Activated CD4-positive, alpha-beta T cell treated with anti-CD3 and anti-CD28 coated beads for 4 hours (primary cell): Measurements from ENCODE around the gene COPZ1.
"Not testable (repeated sequence)": the region's sequence is repeated elsewhere in the genome, so short reads cannot be mapped to it uniquely, and the experiment has no call there.

ENCODE experiments used
- DNase-seq, 2 donors: peaks; one replicate each; pipeline ENCODE4 v3.0.0-alpha.2; 2020

Gene COPZ1, protein sequence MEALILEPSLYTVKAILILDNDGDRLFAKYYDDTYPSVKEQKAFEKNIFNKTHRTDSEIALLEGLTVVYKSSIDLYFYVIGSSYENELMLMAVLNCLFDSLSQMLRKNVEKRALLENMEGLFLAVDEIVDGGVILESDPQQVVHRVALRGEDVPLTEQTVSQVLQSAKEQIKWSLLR

DNA sequence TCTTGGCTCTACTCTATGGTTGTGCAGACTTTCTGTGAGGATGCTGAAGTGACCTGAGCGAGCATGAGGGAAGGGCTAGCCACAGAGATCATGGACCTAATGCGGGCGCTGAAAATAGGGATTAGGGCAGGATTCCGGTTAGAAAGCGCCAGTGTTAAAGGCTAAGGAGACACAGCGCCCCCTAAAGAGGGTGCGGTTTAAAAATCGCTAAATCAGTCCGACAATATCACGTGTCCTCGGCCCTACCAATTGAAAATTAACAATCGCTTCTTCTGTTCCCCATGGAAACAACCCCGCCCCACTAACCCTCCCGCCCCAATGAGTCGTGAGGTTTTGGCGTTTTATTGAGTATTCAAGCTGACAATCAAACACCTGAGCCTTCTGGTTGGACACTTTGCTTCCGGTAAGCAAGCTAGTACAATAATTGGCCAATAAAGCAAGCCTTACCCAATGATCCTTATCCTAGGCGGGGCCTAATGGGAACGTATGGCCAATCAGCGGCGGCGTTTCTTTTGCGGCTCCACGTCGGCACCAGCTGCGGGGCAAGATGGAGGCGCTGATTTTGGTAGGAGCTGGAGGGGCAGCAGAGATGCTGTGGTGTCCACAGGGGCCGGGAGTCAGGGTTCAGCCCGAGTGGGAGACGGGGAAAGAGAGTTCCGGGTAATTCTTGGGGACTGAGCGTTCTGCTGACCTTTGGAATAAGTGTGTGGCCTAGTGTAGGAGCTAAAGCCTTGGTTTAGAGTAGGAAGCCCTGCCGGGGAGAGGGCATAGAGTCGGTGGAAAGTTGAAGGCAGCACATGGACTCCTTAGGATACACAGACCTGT lies at the start of gene COPZ1:
COPZ1 (plus strand) TSS at position 515 of the 825 bp plus-strand sequence; CDS start at position 548, 33 bp downstream.
- DNase-seq: peak; percentile 89 to 91

DNA sequence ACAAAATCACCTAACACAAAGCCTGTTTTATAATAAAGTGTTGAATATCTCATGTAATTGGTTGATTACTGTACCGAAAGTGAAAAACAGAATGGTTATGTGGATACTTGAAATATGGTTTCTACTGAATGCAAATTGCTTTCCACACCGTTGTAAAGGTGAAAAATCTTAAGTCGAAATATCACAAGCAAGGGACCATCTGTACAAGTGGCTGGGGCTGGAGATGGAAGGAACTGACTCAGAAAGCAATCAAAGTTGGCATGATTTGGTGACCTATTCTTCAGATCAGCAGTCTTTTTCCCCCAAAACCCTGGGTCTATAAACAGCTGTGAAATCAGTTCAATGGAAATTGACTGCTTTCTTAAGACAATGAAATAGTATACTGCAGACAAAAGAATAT lies 48.6 kb upstream of the COPZ1 start:
- no peak for DNase-seq

DNA sequence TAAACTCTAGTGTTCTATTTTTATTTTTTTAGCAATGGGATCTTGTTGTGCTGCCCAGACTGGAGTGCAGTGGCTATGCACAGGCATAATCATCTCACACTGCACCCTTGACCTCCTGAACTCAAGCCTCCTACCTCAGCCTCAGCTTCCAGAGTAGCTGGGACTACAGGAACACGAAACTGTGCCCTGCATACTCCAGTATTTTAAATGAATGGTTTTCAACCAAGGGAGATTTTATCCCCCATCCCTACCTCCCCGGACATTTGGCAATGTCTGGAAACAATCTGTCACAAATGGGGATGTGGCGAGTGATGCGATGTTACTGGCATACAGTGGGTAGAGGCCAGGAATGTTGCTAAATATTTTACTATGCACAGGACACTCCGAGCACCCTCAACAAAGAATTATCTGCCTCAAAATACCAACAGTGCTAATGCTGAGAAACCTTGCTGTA lies 47.1 kb upstream of the COPZ1 start:
- DNase-seq: no peak

DNA sequence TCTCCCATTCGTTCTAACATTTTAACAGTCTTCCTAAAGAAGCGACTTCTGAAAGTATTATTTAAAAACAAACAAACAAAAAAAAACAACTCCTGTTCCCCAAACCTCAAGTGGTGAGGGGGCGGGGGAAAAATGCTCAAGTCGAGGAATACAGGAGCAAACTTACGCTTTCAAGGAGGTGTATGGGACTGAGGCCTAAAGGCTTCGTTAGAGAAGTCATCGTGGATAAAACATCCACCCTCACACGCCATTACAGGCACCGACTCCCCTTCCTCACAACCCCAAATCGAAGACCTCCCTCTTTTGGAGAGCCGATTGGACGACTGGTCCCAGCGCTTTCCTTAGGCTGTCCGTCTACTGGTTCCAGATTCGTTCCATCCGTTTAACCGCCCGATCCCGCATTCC lies 45.7 kb upstream of the COPZ1 start:
- DNase-seq: no peak

DNA sequence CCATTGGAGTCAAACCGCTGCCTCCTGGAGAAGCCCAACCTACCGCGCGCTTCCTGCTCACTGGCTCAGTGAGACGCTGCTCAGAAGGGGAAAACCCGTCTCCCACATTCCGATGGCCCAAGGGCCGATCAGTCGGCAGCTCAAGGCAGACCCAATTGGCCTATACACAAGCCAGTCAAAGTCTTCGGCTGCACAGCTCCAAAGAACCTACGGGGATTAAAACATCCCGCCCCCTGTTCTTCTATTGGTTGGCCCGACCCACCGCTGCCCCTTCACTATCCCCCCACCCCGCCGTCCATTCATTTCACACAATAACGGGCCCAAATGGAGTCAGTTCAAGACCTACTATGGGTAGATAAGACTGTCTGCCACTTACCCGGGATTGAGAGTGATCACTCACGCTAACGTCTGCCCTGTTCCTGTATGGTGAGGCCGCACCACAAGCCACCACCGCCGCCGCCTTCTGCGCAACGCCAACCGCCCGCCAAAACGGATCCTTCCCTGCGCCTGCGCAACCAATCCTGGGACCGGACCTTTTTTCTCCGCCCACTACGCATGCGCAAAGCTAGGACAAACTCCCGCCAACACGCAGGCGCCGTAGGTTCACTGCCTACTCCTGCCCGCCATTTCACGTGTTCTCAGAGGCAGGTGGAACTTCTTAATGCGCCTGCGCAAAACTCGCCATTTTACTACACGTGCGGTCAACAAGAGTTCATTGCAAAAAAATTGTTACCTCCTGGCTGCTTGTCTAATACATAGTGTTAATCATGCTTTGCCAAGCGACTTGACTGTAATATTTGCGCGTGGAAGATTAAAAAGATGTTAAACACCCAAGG lies 45.1 kb upstream of the COPZ1 start, which contains the start of gene CBX5:
CBX5 (minus strand) TSS at position 491 of the 836 bp plus-strand sequence. CDS start 22,472 bp downstream, outside the sequence.
- DNase-seq: peak; percentile 100

DNA sequence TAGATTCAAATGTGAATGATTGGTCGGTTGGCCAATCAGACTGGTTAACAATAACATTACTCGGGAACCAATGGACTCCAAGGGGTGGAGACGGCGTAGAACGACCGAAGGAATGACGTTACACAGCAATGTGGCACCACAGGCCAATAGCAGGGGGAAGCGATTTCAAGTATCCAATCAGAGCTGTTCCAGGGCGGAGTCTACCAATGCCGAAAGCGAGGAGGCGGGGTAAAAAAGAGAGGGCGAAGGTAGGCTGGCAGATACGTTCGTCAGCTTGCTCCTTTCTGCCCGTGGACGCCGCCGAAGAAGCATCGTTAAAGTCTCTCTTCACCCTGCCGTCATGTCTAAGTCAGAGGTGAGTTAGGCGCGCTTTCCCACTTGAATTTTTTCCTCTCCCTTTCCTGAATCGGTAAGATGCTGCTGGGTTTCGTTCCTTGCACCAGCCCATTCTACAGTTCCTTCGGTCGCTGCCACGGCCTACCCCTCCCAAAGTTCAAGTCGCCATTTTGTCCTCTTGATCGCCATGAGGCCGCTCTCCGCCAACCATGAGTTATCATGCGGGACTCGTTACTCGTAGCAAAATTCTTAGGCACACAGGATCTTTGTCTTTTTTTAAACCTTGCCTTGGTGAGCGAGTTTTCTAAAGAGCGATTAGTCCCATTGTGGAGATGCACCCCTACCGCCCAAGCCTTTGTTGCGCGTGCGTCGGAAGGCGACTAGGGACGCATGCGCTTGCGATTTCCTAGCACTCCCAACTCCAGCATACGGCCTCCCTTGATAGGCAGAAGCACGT lies 44.3 kb upstream of the COPZ1 start, which contains the start of gene HNRNPA1:
HNRNPA1 (plus strand) TSS at position 259 of the 793 bp plus-strand sequence; CDS start at position 341, 82 bp downstream.
- DNase-seq: peak; percentile 95 to 96

DNA sequence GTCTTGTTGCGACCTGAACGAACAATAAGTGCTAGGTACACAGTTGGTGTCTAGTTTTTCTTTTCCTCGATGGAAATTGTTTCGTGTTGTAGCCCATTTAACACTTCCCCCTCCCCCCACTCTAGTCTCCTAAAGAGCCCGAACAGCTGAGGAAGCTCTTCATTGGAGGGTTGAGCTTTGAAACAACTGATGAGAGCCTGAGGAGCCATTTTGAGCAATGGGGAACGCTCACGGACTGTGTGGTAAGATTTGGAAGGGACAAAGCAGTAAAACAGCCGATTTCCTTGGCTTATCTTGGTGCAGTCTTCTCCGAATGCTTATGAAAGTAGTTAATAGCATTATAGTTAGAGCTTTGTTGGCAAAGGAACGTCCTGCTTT lies 43.7 kb upstream of the COPZ1 start:
- not testable (repeated sequence) for DNase-seq

DNA sequence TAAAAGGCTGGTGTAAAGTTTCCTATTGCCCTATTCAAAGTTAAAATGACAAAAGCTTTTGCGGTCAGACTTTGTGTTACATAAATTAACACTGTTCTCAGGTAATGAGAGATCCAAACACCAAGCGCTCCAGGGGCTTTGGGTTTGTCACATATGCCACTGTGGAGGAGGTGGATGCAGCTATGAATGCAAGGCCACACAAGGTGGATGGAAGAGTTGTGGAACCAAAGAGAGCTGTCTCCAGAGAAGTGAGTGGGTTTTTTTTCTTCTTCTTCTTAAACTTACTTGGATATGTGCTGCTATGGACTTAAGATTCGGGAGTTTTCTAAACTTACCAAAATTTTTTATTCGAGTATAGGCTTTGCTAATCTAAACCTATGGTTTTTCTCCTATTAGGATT lies 43.2 kb upstream of the COPZ1 start:
- not testable (repeated sequence) for DNase-seq

DNA sequence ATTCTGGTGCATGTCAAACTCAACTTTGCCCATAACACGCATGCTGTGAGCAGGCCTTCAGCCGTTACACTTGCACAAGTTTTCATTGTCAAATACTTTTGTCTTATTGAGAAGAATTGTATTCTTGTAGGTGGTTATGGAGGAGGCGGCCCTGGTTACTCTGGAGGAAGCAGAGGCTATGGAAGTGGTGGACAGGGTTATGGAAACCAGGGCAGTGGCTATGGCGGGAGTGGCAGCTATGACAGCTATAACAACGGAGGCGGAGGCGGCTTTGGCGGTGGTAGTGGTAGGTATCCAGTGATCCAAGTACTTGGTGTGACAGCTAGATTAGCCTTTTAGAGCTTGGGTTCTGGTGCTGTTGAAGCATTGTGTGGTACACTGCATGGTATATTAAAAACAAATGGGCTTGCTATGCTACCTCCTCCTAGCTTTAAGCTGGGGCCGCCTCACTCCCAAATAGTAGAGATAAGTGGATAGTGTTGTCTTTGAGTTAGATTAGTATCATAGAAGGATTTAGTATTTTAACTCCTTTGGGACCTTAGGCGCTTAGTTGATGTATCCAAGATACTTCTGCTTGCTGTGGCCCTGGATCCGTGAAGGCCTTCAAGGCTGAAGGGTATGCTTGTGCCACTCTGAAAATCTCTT lies 41.9 kb upstream of the COPZ1 start:
- no peak for DNase-seq

DNA sequence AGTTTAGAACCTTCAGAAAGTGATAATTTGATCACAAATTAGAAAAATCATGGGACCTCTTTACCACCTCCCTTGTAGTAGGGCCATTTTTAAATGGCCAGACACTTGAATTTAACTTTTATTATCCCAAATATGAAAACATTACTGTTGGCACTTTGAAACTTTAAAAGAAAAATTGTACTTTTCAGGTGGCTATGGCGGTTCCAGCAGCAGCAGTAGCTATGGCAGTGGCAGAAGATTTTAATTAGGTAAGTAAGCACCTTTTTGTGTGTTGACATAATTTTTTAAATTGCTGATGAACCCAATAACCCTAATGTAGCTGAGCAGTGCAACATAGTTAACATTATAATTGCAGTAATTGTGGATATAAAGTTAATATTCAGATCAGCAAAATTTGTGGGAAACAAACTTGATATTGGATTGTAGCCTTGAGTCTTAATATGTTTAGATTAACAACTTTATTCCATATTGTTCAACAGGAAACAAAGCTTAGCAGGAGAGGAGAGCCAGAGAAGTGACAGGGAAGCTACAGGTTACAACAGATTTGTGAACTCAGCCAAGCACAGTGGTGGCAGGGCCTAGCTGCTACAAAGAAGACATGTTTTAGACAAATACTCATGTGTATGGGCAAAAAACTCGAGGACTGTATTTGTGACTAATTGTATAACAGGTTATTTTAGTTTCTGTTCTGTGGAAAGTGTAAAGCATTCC lies 40.7 kb upstream of the COPZ1 start:
- DNase-seq: not testable (repeated sequence)

DNA sequence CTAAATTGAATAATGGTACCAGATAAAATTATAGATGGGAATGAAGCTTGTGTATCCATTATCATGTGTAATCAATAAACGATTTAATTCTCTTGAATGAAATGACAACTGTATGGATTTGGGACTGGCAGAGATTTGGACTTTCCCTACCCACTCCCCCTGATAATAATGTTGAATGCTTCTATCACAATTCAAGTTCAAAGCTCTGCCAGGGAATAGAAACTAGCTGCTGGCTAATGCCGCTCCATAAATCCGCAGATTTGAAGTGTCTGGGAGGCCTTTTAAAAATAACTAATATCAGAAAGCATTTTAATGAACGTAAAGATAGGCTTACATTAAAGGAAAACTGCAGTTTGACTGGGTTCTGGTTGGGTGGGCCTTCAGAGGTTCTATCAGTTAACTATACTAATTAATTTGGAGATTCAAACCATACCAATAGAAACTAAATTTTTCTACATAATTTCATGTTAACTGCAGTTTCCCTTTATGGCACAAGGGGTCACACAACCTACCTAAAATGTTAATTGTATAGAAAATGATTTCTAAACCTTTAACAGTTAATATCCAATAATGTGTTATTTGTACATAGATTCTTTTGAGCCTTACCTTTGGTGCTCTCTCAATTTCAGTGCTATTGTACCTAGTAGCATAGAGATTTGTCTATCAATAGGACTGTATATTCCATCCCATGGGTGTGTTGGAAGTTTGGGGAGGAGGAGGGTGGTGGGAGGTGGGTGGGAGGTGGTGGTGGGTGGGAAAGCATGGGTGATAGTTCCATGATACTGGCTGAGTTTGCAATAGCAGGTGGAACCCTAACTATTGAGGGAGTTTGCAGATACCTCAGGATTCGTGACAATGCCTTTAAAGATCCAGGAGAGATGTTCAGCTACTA lies 39.5 kb upstream of the COPZ1 start:
- no peak for DNase-seq

DNA sequence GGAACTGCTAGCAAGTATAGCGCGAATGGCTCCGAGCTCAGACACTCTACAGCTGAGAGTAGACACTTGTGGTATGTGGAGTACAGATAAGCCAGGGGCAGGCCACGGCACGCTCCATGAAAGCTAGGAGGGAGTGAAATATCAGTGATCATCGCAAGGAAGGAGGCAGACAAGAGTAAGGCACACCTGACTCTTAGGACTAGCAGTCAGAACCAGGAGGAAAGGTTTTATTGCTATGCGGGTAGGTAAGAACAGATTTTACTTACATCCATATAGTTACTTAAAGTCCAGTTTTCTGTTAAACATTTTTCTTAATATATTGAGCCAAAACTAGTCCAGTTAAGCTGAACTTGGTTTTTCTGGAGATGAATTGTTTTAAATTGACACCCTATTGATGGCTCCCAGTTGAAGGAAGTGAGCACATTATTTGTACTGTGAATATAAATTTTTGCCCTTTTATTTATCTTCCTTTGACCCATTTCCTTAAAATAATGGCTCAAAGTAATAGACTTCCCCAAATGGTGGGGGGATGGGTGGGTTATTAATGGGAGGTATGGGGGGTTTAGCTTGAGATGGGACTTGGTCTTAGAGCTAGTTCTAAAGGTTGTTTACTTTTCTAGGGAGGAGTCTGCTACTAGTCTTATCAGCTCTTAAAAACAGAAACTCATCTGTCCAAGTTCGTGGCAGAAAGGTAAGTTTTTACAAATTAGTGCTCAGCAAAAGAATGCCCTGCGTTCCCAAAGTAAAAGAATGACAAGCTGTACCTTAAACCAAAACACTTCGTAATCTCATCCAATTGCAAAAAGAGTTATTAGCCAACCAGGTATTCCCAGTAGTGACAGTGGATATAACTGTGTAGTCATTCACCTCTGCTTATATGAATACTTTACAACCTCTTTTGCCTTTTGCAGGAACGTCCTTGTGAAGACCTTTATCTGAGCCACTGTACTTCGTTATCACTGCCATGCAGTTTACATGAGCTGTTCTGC lies 38.6 kb upstream of the COPZ1 start:
- DNase-seq: no peak

DNA sequence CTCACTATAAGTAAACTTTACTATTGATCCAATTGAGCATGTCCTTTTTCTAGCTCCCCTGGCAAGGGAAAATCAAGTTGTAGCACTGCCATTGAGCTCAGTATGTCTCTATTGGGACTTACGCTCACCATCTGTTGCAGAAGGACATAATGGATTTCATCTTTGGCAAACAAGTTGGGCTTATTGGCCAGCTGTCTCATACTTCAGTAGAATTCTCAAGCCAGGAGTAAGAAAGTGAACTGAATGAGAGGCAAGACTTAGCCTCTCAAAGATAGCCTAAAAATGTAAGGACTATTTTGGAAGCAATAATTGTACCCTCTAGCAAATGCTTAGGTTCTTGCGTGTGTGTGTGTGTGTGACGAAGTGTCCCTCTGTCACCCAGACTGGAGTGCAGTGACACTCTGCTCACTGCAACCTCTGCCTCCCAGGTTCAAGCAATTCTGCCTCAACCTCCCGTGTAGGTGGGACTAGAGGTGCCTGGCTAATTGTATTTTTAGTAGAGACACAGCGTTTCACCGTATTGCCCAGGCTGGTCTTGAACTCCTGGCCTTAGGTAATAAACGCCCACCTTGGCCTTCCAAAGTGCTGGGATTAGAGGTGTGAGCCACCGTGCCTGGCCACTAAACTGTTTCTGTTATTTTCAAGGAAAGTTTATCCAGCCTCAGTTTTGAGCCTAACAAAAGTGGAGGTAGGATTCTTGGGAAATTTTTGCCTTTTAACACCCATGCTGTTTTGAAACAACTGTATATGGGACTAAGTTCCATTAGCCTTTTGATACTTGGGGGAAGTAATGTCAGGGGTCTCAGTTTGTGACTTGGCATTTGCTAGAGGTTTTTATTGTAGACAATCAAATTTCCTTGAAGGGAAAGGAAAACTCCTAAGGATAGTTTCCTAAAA lies 37.4 kb upstream of the COPZ1 start:
- no peak for DNase-seq

DNA sequence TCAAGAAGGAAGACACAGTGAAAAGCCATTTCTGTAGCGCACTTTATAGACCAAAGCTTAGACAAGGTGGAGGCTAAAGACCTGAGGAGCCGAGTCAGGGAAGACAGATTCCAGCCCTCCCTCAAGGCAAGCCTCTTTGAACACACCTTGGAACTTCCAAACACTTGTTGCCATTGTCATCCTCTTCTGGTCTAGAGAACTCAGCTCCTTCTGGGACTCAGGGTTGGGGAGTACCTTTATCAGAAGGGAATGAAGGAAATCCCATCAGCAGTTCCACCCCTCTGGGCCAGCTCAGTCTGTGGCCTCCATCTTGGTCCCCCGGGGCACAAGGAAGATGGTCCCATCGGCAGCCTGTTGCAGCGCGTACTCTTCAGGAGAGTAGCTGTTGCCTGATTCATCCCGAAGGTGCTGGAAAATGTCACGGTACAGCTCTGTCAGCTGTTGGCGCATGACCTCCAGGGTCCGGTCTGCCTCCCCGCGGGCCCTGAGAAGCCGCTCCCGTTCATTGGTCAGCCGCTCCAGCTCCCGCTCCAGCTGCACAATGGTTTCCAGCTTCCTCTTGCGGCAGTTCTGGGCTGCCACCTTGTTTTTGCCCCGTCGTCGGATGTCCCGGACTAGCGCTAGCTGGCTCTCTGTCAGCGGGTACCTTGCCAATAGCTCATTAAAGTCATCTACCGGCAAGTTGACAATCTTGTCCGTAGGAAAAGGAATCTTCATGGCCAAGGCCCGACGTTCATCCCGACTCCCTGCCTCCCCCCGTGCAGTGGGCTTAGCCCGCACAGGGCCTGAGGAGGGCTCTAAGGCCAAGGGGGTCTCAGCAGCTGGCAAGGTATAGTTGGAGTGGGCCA lies 32.6 kb upstream of the COPZ1 start:
- DNase-seq: no peak

DNA sequence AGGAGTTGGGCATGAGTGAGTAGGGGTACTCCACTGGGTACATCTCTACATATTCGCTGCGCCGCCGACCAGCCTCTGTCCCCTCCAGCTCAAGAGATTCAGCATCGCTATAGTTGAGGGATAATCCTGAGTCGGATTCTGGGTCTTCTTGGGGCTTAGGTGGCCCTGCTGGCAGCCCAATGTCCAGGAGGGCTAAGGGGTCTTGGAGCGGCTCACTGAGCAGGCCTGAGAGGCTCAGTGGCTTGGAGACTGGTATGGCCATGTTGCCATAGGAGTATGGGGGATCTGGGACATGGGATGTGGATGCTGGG lies 32.0 kb upstream of the COPZ1 start:
- no peak for DNase-seq

DNA sequence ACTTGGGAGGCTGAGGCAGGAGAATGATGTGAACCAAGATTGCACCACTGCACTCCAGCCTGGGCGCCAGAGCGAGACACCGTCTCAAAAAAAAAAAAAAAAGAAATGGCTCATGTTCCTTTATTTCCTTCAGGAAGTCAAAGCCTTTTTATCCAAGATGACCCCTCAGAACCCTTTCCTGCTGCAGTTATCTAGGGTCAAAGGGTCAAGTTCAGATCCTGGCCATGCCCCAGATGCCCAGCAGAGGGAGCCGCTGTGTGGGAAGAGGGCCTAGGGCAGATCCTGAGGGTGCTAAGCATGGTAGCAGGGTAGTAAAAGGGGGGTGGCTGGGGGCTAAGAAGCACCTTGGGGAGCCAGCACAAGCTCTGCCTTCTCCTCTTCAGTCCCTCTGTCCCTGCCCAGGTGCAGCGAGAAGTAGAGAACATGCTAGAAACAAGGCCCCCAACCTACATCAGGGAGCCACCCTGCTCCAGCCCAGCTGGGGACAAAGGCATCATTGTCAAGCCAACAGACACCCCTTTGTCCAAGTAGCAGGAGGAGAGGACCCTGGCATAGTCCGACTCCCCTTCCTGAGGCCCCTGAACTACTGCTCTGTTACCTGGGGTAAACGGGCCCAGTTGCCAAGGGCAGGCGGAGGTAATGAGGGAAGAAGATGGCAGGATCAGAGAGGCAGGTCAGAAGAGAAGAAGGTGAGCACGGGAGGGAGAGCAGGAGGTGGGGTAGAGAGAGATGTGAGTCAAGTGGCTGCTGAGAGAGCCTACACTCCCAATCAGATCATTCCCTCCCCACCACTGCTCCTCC lies 30.6 kb upstream of the COPZ1 start:
- DNase-seq: peak; percentile 44 to 57
